GM21825 (cell line): ENCODE data around the gene RGS6.

Source experiments
- ATAC-seq: cut with Tn5 transposase; IDR thresholded peaks from one replicate; pipeline ENCODE4 v1.9.1; 2021; ENCODE audit warnings: mild to moderate bottlenecking, moderate library complexity; ENCODE audit not compliant: unreplicated experiment

RGS6 gene

DNA sequence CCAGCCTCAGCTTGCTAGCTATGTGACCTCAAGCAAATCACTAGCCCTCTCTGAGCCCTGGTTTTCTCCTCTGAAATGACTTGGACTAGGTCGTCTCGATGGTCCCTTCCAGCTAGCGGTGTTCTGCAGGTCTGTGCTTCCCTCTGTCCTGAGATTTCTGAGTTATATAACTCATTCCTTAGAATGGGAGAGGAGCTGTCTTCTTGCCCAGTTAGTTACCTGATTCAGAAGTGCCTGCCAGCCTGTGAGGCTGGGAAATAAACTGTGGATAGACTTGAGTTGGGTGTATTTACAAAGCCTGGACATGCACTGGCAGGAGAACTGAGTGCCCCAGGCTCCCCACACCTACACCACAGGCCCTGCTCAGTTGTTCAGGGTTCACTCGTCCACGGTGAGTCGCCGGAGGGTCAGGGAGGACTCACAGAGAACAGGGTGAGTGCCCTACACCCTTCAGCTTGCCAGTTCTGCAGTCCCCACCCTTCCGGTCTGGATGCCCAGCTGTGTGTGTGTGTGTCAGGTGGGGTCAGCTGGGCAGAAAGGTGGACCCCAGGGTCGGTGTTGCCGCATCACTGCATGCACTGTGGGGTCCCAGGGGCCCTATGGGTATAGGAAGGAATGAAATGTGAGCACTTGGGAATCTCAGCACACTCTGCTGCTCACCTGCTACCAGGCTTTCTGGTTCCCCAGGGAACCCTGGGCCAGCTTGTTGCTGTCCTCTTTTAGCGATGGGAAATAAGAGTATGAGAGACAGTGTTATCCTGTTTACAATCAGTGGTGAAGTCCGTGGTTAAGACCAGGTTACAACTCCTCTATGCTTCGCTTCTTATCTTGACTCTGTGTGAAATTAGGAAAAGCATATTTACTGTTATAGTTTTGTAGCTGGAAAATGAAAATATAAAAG is 613.4 kb downstream of the RGS6 start:
- no peak for ATAC-seq

DNA sequence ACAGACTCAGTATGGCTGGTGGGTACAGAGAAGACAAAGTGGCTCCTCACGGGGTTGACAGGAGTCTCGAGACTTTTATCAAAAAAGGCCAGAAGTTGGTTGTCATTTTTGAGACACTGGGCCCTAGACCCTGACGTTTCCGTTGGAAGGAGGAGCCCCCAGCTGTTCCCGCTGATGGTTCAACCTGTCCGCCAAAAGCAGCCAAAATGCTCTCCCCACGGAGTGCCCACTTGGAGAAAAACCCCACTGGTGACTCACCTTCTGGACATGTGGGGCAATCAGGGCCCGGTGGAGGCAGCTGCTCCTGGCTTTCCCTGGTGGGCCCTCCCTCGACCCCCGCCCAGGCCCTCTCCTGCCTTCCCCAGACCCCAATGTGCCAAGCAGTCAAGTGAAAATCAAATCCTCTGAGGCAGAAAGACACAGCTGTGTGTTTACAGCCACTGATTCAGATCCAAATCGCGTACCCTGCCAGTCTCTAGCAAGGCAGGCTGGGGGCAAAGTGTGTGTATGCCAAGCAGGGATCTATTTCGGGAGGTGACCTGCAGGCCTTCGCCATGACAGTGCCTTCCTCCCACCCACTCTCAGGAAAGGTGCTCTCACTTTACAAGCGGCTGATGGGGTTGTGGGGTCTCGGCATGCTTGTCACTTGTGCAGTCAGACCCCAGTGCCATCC is 614.3 kb downstream of the RGS6 start:
- ATAC-seq = no peak

DNA sequence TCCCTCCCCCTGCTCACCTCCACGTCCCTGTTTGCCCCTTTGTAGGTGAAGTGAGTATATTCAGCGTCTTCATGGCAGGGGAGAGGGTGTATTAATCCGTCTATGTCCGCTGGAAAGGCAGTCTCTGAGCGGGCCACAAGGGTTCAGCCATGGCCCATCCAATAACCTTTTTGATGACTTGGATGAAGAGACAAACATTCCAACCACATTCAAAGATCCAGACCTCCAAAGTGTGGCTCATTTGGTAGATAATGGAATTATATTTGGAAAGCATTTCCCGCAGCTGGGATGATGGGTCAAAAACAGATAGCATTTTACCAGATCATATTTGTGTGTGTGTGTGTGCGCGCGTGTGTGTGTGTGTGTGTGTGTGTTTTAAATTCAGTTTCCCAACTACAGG is 615.8 kb downstream of the RGS6 start:
- no peak for ATAC-seq

DNA sequence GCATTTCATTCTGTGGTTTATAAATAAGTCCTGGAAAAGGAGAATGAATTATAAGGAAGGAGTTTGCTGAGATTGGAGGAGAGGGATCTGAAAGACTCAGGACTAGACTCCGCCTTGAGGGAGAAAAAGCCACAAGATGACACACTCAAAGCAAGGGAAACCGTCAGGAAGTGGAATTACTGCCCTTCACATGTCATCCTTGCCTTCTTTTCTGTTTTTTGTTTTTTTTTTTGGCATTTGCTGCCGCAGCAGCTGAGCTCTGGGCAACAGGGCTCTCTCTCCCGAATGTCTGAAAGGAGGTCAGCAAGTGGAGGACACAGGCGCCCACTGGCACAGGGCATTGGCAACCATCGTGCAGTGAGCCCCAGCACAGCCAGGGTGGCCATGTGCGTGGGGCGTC is 616.8 kb downstream of the RGS6 start:
- no peak for ATAC-seq

DNA sequence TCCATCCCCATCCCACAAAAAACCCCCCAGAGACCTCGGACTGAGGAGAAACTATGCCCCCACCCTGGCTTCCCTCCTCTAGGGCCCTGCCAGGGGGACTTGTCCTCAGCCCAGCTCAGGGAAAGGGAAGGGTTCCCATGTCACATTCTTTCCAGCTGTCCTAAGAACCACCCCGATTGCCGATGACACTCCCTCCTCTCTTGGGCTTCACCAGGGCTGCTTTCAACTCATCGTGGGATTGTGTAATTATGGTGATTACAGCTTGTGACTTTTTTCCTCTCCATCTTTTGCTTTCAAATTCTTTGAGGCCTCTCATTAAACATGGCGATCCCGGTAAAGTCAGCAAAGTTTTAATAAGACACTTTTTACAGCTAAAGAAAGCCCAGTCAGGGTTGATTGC is 617.6 kb downstream of the RGS6 start:
- ATAC-seq = no peak

DNA sequence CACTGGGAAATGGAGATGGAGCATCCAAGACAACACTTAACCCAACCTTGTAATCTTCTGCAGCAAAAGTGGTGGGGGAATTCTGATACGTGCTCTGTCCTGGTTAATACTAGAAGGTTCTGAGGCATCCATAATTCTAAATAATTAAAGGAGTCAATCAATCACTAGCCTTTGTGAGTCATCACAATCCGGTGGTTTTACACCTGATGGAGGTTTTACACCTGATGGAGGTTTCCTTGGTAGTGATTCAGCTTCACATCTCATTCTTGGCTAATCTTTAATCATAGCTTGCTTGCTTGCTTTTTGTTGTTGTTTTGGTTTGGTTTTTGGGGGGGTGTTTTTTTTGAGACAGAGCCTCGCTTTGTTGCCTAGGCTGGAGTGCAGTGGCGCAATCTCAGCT is 618.3 kb downstream of the RGS6 start:
- ATAC-seq = no peak

DNA sequence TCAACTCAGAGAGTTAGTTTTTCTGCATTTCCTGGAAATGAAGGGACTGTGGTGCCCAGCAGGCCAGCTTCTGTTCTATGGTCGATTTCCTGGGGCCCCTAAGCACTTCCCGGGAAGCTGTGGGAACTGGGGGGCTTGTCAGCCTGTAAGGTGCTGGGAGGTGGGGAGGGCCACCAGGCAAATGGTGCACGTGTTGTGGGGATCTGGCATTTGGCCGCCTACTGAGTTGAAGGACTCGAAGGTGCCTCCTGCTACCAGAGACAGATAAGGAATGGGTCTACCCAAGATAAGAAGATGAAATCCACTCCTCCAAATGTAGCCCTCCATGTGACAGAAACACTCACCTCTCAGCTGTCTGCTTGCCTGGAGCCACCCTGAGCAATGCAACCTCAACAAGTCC is 620.0 kb downstream of the RGS6 start:
- no peak for ATAC-seq

DNA sequence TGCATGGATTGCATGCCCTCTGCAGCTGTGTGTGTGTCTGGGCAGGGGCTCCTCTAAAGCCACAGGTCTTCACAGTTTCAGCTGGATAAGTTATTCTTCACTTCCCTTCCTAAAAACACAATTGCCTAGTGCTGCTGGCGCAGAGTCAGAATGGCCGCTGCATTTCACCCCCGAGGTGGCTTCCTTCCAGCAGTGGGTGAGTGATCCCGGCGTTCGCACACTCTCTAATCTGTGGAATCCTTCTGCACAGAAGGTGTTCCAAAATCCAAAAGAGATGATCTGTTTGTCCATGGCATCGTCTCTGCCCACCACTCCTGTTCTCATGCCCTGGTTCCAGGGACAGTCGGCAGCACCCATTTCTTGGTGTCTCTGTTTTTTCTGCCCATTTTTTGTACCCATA is 620.9 kb downstream of the RGS6 start:
- ATAC-seq = no peak

DNA sequence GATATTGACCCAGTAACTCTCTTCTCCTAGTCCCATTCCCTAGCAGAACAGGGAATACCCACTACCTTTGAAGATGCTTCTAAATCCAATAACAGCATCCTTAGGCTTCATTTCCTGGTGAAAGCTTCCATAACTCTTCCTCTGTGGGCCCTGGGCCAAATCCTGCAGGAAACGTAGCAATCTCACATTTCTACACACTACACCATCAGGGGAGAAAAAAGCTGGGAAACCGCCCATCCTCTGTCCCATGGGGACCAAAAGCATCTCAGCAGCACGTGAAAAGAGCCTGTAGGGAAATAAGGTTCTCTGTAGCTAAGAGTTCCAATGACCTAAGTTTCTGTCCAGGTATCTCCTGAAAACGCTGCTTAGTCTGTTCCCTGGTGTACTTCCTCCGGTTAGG is 621.4 kb downstream of the RGS6 start:
- no peak for ATAC-seq

DNA sequence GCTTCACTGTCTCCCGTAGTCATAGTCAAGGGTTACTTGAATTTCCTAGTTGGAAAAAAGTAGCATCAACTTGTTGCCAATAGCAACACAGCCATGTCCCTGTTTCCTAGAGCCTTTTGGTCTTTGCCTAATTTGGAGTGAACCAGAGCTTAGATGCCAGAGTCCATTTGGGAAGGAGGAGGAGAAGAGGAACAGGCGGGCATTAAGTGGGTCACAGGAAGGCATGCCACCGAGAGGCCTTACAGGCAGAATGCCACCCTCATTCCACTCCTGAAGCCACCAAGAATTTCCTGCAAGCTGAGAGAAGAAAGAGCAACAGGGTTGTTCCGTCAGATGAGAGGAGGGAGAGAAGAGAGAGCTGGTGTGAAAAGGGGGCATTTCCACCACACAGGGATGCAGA is 622.2 kb downstream of the RGS6 start:
- ATAC-seq = no peak

DNA sequence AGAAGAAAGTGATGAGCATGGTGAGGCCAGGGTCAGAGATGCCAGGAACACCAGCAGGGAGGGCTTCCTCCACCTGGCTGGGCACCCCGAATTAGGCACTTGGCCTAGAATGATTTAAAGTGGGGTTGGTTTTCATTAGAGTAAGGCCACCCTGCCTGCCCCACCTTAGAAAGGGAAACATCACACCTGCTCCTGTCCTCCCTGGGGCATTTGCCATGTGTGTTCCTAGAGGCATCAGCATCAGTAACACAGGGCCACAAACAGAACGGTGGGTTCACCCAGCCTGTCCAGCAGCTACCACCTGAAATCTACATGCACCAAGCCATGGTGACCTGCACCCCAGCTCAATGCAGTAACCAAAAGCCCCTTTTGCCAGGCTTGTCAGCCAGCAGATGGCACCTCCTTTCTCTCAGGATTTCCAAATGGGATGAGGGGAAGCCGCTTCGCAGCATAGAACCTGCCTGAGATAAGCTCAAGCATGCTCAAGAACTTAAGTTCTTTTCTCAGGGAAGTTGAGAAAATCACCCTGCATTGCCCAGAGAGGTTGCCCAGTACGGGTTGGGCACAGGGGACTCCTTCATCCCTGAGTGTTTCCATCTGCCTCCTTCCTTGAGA is 622.9 kb downstream of the RGS6 start:
- no peak for ATAC-seq

DNA sequence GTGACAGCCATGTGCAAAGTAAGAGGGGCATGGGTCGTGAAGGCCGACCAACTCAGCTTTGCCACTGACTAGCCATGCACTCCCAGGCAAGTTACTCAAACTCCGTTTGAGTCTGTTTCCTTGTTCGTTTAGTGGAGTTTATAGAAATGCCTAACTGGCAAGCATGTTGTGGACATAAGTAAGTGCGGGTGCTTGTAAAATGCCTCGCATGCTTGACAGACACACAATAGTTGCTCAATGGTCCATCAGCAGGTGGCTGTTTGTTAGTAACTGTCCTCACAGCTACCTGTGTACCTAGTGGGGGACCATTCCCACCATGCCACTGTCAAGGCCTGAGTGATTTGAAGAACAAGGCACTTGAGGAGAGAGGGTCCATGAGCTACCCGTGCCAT is 623.4 kb downstream of the RGS6 start:
- no peak for ATAC-seq

DNA sequence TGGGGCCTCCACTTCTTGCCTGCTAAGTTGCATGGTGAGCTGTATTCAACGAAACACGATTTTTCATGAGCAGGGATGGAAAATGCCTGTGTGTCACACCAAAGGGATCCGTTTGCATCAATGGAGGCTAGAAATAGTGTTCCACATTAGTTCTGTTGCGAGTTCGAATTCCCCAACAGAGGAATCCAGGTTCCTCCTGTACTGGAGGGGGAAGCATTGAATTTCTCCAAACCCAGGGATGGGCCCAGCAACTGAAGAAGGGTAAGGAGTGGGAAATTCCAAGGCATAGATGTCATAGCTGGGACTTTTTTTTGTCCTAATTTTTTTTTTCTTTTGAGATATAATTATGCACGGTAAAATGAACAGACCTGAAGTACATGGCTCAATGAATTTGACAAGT is 625.4 kb downstream of the RGS6 start:
- no peak for ATAC-seq

DNA sequence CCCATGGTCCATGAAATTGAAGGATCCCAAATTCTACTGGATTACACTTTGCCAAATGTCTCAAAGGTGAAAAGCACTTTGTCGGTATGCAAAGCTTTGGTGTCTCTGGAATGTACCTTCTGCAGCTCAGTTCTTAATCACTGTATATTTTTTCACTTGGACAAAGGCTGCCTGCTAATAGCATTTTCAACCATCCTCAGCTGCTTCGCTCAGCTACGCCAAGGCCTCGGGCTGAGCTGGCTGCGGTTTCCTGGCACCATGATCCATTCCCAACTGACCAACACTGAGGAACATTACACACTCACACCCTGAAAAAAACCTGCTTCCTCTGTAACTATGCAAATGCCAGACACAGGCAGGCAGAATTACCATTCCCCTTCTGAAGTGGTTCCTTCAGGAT is 626.5 kb downstream of the RGS6 start:
- no peak for ATAC-seq

DNA sequence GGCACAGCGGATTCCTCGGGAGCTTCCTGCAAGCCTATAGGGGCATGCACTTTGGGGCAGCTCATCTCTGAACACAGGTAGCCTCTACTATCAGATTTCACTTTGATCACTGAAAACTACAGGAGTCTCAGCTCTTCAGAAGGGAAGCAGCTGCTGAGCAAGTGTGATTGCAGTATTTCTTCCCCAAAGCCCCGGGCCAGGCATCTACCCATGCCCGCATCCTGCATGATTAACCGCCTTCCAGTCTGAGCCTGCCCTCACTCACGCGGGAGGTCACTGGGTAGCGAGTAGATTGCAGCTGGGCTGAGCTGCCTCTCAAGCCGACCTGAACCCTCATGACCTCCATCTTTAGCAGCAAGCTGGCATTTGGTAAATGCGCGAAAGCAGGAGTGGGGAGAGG is 627.0 kb downstream of the RGS6 start:
- ATAC-seq = no peak

DNA sequence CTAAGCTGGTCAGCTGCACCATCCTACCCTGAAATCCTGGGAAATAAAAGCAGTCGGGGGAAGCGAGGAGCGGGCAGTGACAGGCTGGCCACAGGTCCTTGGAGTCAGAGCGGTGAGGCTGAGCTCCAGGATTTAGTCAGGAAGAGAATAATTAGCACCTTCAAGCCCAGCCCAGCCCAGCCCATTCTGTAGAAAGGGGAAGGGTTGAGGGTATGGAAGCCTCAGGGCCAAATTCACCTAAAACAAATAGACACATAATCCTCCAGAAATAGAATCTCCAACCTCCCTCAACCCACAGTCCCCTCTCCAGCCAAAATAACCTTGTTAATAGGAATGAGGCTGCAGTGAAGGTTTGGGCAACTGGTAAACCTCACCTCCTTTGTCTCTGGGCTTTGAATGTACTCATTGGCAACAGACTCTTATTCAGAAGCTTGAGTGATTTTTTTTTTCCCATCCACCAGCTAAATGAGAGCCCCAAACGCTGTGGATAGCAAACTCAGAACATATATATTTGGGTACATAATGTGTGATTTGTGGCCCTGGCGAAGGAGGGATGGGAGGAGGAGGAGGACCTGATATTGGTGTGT is 627.5 kb downstream of the RGS6 start:
- no peak for ATAC-seq

DNA sequence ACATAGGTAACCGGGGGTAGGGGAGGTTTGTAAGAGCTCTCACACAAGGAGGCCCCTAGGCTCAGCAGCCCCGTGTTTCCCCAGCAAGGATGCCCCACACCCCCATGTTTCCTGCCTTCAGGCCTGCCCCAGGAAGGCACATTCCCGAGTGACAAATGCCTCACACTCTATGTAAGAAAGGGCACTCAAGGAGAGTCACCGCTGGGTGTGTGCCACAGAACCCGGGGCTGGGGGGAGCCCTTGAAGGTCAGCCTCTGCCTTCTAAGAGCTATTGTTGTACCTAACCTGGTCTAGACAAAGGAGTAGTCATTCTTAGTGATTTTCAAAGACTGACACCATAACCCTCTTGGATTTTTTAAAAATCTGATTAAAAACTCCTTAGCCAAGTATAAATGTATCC is 628.1 kb downstream of the RGS6 start:
- ATAC-seq = no peak

DNA sequence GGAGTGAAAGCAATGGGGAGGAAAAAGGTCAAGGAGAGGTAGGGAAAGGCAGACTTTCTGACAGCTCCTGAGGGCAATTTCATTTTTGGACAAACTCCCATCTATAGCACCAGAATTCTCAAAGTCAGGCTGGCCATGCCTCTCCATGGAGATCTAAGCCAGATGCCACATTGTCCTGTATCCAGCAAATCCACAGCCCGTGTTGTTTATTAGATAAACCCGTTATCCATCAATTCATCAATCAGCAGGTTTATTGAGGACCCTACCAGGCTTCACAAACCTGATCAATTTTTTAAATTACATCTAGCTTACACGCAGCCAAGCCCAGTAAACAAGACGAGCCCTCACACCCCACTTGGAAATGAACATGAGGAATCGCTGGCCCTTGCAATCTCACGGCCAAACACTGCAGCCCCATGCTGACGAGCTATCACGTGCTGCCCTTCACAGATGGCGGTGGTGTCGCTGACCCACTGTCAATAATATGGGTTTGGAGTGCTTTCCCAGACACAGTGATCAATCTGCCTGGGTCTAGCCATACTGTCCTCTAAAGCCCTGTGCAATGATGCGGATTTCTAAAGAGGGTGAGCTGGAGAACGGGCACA is 628.8 kb downstream of the RGS6 start:
- no peak for ATAC-seq

DNA sequence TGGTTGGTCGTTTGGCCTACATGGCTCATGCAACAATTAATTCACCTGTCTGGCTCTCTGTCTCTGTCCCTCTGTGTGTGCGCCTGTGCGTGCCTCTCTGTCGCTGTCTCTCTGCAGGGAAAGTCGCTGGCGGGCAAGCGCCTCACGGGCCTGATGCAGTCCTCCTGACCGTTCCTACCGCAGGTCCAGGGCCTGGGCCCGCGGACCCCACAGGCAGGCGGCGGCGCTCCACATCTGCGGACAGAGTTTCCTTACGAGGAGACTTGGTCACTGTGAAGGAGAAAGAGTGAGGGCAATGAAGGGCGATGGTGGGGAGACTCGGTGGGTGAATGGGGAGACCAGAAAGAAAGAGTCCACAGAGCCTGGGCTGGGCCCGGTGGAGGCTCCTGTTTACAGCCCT is 630.1 kb downstream of the RGS6 start:
- ATAC-seq = no peak

DNA sequence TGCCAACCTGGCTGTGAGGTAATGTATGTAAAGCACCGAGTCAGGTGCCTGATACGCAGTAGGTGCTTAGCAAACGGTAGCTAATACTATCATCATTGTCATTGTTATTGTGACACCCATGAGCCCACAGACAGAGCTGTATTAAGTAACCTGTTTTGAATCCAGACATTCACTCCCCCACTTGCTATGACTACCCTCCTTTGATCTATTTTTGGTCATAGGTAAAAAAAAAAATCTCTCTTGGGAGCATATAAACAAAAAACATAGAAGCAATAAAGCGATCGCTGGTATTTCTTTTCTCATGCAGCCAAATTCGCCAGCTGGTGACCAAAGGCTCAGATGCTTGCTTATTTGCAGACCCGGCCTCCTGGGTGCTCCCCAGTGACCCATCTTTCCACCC is 631.4 kb downstream of the RGS6 start:
- no peak for ATAC-seq

DNA sequence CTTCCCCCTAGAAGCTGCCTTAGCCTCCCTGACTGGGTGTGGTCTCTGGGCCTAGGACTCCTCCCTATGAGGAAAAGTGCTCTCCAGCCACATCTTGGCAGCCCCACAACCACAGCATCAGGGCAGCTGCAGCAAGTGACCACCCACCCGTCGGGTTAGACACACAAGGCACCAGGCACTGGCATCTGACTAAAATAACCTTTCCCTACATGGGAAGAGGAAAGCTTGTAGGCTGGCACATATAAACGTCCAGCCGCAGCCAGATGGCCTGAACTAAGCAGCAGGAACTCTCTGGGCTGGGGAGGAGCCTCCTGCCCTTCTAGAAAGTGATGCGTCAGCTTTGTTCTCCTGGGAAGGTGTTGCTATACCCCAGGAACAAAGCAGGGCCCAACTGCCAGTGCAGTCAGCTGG is 632.9 kb downstream of the RGS6 start:
- ATAC-seq = no peak
